Epithelial cell of prostate (primary cell): Measurements from ENCODE around the gene AURKAIP1.
"Not testable (repeated sequence)": the region's sequence is repeated elsewhere in the genome, so short reads cannot be mapped to it uniquely, and the experiment has no call there.

Source experiments
- DNase-seq: peaks from one replicate; pipeline ENCODE4 v3.0.0-alpha.2; 2011; ENCODE audit warnings: low read depth, low spot score
- H3K27ac ChIP-seq: fragments of 450-650 bp; 2 replicates; pipeline ENCODE4 v1.5.1; 2017; ENCODE audit warnings: mild to moderate bottlenecking

Gene AURKAIP1

GRCh38 chr1:1388078-1388472 lies 13.1 kb upstream of the AURKAIP1 start:
- no peak for DNase-seq
- H3K27ac ChIP-seq = no peak overlapping the region

- no peak overlapping the region for H3K27ac ChIP-seq
- no peak for DNase-seq
Measured at GRCh38 chr1:1387098-1388077, 12.4 kb upstream of the AURKAIP1 start.

- no peak for DNase-seq
- no peak overlapping the region for H3K27ac ChIP-seq
Measured at GRCh38 chr1:1385931-1386330, 10.9 kb upstream of the AURKAIP1 start.

GRCh38 chr1:1385339-1385738 lies 10.3 kb upstream of the AURKAIP1 start:
- H3K27ac ChIP-seq, DNase-seq: not testable (repeated sequence)

- no peak overlapping the region for H3K27ac ChIP-seq
- no peak for DNase-seq
Measured at GRCh38 chr1:1381294-1381693, 6.3 kb upstream of the AURKAIP1 start.

- DNase-seq = no peak
- H3K27ac ChIP-seq = no peak overlapping the region
Measured at GRCh38 chr1:1380860-1381259, 5.9 kb upstream of the AURKAIP1 start.

GRCh38 chr1:1377540-1378205 lies 2.7 kb upstream of the AURKAIP1 start:
- no peak overlapping the region for H3K27ac ChIP-seq
- DNase-seq = no peak

GRCh38 chr1:1376551-1377226 lies 1.7 kb upstream of the AURKAIP1 start:
- no peak overlapping the region for H3K27ac ChIP-seq
- DNase-seq = no peak

- DNase-seq = no peak
- peak overlapping the region; percentile 87 for H3K27ac ChIP-seq
Measured at GRCh38 chr1:1374589-1374928, 448 bp downstream of the AURKAIP1 start.

- H3K27ac ChIP-seq = peak overlapping the region; percentile 87
- no peak for DNase-seq
Measured at GRCh38 chr1:1373815-1374588, 1.0 kb downstream of the AURKAIP1 start.

GRCh38 chr1:1373051-1373814 lies 1.8 kb downstream of the AURKAIP1 start:
- no peak for DNase-seq
- H3K27ac ChIP-seq = no peak overlapping the region

- DNase-seq = no peak
- H3K27ac ChIP-seq = no peak overlapping the region
Measured at GRCh38 chr1:1371746-1372711, 3.0 kb downstream of the AURKAIP1 start.

- DNase-seq = no peak
- no peak overlapping the region for H3K27ac ChIP-seq
Measured at GRCh38 chr1:1371364-1371745, 3.7 kb downstream of the AURKAIP1 start.

GRCh38 chr1:1370771-1371300 lies 4.2 kb downstream of the AURKAIP1 start:
- H3K27ac ChIP-seq = no peak overlapping the region
- no peak for DNase-seq

GRCh38 chr1:1370094-1370493 lies 4.9 kb downstream of the AURKAIP1 start:
- DNase-seq, H3K27ac ChIP-seq: not testable (repeated sequence)

GRCh38 chr1:1367315-1367714 lies 7.7 kb downstream of the AURKAIP1 start:
- no peak for DNase-seq
- no peak overlapping the region for H3K27ac ChIP-seq

- H3K27ac ChIP-seq = no peak overlapping the region
- no peak for DNase-seq
Measured at GRCh38 chr1:1366699-1367066, 8.3 kb downstream of the AURKAIP1 start.
